Measurements from ENCODE around the gene VWA3B.

GRCh38 chr2:98037206-98037605, 49.8 kb upstream of the VWA3B start:
- no peak for TF ChIP-seq CTCF (IDR thresholded peaks at IDR 0.05)
- no peak for TF ChIP-seq ZFX (IDR thresholded peaks at IDR 0.05; ENCODE audit: borderline replicate concordance)
